Stimulated activated CD4-positive, alpha-beta T cell treated with anti-CD3 and anti-CD28 coated beads, Interleukin-15, amount 100 ng/mL, for 1 hour (primary cell): ENCODE data around the gene ZNF383.
"Not testable (repeated sequence)": the region's sequence is repeated elsewhere in the genome, so short reads cannot be mapped to it uniquely, and the experiment has no call there.

Experiments used
- DNase-seq, 2 donors: peaks; one replicate each; pipeline ENCODE4 v3.0.0-alpha.2; 2020; ENCODE audit warnings: low read depth in 1 of 2, low spot score in 1 of 2

ZNF383 gene

DNA sequence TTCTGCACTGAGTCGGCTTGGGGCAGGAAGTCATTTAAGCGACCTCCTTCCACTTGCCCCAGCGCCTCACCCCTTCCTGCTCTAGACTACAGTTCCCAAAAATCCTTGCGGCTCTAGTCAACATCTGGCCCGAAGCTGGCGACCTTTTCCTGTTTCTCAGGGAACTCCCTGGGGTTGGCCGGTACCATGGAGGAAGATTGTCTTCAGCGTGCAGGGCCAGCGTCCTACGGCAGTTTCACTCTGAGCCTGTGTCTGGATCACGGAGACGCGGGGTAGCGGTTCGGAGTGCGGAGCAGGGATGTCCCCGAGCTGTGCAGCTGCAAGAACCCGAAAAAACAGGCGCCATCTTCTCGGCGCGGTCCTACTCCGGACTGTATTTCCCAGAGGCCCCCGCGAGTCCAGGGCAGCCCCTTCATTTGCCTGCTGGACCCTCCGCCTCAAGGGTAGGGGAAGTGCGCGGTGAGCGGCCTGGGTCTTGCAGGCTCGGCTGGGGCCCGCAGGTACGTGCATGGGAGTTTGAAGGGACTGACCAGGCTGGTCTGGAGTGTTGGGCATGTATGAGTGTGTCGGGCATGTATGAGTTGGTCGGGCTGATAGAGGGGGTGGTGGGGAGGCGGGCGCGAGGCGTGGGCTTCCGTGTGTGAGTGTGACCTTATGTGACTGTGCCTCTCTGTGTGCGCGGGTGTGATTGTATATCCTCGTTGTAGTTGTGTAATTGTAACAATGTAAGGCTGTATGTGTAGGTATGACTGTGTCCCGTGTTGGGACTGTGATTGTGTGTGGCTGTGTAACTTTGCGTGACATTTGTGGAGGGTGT lies at the start of gene ZNF383:
ZNF383 (plus strand) TSS at position 440 of the 817 bp plus-strand sequence. CDS start 12,240 bp downstream, outside the sequence.
- DNase-seq = peak; percentile 63 to 73

DNA sequence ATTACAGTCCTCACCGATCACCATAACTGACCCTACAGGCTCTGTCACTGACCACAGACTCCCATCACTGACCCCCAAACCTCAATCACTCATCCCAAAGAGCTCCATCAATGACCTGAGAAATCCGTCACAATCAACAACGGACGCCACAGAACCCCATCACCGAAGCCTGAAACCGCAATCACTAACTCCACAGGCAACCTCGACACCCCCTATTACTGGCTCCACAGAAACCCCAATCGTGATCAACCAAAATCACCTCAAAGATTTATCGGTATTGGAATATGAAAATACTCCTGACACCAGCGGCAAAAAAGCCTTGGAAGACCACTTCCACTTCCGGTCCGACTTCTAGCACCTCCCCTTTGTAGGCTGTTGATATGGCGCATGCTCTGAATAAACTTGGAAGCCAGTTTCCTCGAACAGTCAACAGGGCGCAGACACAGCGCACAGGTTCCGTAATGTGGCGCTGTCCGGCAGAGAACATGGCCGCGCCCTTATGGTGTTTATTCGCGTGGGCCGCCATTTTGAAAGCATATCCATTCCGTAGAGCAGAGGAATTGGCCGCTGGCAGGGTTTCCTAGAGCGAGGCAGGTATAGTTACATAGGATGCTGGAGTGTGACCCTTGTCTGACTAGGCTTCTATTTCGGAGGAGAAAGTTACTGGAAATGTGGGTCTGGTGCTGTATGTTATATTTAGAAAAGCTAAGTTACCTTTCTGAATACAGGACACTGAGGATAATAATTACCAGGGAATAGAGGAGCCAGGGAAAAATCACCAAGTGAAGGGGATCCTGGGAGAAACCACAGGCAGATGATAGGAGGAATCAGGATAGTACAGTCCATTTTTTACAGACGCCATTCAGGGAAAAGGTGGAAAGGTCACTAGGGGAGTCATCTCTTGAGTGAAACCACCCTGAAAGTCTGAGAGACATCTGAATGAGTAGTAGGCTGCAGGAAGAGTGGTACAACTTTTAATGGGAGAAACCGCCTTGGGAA lies 45.3 kb upstream of the ZNF383 start, which contains the start of gene ZNF585A:
ZNF585A (minus strand) TSS at position 328 of the 999 bp plus-strand sequence. CDS start 2,785 bp downstream, outside the sequence.
- DNase-seq = peak; percentile 69 to 77

DNA sequence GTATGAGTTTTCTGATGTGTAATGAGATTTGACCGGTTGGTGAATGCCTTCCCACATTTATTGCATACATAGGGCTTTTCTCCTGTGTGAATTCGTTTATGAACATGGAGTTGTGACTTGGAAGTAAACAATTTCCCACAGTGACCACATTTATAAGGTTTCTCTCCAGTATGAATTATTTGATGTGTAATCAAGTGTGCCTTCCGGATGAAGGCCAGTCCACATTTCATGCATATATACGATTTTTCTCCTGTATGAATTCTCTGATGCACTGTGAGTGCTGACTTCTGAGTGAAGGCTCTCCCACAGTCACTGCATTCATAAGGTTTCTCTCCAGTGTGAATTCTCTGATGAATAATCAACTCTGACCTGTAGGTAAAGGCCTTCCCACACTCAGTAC lies 31.9 kb upstream of the ZNF383 start:
- not testable (repeated sequence) for DNase-seq

DNA sequence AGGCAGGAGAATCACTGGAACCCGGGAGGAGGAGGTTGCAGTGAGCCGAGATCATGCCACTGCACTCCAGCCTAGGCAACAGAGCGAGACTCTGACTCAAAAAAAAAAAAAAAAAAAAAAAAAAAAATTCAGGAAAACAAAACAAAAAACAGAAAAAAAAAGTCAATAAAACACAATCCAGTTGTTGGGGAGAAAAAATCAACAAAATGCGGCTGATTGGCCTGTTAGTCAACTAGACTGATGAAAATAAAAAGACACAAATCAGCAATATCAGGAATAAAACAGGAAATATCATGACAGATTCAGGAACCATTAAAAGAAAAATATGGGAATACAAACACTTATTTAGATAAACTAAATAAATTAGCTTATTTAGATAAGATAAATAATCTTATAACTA lies 22.8 kb upstream of the ZNF383 start:
- not testable (repeated sequence) for DNase-seq

DNA sequence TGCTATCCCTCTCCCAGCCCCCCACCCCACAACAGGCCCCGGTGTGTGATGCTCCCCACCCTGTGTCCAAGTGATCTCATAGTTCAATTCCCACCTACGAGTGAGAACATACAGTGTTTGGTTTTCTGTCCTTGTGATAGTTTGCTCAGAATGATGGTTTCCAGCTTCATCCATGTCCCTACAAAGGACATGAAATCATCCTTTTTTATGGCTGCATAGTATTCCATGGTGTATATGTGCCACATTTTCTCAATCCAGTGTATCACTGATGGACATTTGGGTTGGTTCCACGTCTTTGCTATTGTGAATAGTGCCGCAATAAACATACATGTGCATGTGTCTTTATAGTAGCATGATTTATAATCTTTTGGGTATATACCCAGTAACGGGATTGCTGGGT lies 20.9 kb upstream of the ZNF383 start:
- not testable (repeated sequence) for DNase-seq

DNA sequence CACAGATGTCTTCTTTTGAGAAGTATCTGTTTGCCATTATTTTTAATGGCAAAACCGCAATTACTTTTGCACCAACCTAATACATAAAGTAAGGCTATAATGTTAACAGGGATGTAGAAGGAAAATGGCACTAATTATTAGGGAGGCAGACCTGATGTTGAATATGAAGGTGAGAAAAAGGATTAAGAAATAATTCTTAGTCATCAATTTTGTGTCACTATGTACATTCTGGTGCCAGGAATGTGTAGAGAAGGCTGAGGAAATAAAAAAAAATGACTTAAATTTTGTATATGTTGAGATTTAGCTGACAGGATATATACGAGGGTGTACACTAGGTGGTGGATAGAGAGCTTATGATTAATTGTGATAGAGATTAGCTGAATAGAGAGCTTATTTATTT lies 20.2 kb upstream of the ZNF383 start:
- DNase-seq = no peak

DNA sequence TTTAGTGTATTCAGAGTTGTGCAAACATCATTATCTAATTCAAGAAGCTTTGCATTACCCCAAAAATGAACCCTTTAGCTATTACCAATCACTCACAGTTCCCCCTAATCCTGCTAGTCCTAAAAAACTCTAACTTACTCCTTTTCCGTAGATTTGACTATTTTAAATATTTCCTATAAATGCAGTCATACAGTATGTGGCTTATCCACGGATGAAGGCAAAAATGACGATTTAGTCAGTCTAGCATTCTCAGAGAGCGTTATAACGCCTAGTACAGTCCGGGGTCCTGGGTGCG lies 587 bp upstream of the ZNF383 start:
- no peak for DNase-seq

DNA sequence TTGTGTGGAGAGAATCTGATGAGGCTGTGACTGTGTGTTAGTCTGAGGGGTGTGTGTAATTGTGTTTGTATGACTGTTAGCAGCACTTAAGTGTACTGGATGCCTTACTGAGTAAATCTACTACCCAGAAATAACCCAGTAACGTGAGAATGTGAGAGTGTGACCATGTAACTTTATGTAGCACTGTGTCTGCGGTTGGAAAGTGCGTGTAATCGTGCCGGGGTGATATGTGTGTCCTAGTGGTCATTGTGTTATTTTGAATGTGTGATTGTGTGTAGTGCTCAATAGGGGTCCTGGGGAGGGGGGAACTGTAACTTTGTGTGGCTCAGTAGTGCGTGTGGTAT lies 550 bp downstream of the ZNF383 start:
- DNase-seq = no peak

DNA sequence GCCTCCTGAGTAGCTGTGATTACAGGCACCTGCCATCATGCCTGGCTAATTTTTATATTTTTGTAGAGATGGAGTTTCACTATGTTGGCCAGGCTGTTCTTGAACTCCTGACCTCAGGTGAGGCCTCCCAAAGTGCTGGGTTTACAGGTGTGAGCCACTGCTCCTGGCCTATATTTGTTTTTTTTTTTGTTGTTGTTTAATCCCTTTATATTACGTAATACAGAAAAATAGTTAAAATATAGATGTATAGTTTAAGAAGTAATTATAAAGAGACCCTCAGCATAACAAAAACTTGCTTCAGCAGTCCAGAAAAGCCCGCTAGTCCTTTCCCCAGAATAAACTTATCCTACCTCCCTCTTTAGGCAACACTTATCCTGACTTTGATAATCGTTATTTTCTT lies 2.4 kb downstream of the ZNF383 start:
- DNase-seq = no peak

DNA sequence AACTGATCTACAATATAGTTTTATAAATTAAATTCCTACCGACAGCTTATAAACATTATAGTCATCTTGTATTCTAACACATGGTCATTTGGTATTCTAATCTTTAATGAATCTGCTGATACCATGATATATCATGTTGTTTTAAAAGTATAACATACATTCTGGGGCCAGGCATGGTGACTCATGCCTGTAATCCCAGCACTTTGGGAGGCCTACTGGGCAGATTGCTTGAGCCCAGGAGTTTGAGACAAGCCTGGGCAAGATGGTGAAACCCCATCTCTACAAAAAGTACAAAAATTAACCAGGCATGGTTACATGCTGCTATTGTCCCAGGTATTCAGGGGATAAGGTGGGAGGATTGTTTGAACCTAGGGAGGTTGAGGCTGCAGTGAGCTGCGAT lies 3.1 kb downstream of the ZNF383 start:
- no peak for DNase-seq

DNA sequence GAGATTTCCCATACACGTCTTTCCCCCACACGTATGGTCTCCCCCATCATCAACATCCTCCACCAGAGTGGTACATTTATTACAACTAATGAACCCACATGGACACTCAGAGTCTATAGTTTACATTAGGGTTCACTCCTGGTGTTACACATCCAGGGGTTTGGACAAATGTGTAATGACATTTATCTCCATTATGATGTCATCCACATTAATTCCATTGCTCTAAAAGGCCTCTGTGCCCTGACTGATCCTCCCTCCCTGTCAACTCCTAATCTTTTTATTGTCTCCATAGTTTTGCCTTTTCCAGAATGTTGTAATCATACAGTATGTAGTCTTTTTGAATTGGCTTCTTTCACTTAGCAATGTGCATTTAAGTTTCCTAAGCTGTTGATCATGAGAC lies 8.2 kb downstream of the ZNF383 start:
- DNase-seq = no peak

DNA sequence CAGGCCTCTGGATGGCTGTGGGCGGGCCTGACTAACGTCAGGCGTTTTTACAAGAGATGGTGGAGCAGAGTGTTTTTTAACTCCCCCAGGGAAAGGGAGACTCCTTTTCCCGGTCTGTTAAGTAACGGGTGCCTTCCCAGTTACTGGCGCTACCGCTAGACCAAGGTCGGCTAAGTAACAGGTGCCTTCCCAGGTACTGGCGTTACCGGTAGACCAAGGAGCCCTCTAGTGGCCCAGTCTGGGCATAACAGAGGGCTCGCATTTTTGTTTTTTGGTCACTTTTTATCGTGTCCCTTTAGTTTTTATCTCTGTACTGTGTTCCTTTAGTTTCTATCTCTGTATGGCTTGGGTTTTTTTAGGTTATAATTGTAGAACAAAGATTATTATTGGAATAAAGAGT lies 10.0 kb downstream of the ZNF383 start:
- no peak for DNase-seq

DNA sequence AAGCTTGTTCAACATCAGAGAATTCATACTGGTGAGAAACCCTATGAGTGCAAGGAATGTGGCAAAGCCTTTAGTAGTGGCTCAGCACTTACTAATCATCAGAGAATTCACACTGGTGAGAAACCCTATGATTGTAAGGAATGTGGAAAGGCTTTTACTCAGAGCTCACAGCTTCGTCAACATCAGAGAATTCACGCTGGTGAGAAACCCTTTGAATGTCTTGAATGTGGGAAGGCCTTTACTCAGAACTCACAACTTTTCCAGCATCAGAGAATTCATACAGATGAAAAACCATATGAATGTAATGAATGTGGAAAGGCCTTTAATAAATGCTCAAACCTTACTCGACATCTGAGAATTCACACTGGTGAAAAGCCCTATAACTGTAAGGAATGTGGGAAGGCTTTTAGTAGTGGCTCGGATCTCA lies 25.2 kb downstream of the ZNF383 start:
- no peak for DNase-seq

DNA sequence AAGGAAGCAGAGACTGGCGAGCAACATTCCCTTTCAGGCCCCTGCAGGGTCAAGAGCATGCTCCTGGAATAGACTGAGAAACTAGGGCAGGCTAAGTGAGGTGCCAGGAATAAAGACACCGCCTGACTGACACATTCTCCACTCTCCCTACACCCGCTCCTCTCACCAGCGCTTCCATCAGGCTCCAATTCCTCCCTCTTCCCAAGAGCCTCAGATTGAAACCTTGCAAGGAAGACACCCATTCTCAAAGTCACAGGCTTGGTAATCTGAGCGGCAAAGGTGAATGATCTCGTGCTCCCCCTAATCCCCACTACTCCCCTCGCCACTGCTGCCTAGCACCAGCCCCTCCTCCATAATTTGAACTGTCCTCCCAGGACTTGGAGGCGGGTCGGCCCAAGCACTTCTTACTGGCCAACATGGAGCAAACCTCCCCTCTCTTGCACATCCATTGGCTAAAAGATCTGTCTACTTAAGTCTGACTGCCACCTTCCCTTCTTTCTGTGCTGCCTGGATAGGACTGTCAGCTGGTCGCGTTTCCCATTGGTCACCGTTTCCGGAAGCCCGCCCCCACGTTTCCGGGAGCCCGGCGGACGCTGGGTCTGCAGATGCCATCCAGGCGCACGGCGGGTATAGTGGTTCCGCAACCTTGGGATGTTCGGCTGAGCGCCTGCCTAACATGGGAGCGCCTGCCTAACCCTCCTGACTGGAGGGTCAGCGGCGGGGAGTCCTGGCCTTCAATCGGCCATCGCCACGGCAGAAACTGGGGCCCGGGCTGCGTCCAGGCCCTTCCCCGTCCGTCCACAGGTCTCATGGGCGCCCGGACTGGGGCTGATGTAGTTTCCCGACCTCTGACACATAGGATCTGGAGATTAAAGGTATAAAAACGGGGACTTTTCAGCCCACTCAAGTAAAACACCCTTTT lies 33.6 kb downstream of the ZNF383 start:
- no peak for DNase-seq

DNA sequence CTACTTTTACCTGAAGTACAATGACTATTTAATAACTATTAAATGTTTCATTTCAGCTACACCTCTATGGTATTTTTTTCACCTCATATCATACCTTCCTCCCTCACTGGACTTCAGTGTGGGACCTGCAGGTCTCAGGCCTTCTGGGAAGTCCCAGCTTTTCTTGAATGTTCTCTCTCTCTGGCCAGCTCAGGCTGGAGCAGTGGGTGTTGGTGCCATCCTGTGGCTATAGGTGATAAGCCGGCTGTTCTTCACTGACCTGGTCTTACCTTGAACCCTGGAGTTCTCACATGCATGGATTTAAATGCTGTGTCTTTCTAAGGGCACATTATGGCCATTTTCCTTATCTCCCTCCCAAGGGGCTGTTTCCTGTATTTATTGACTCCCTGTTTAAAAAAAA lies 45.0 kb downstream of the ZNF383 start:
- DNase-seq = not testable (repeated sequence)

DNA sequence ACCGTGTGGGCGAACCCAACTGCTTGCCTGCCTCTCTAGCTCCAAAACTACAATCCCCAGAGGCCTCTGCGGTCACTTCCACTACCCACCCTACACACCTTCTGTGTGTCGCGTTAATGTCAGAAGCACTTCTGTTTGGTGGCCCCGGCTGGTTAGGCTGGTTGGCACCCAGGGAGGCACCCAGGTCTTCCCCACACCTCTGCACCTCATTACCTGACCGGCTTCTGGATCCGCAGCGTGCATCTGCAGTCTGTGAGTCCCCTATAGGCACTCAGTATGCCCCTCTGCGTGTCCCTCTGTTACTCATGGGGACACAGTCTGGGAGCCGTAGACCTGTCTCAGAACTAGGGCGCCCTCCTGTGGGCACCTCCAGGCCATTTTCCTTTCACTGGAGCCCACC lies 49.0 kb downstream of the ZNF383 start:
- DNase-seq = not testable (repeated sequence)

DNA sequence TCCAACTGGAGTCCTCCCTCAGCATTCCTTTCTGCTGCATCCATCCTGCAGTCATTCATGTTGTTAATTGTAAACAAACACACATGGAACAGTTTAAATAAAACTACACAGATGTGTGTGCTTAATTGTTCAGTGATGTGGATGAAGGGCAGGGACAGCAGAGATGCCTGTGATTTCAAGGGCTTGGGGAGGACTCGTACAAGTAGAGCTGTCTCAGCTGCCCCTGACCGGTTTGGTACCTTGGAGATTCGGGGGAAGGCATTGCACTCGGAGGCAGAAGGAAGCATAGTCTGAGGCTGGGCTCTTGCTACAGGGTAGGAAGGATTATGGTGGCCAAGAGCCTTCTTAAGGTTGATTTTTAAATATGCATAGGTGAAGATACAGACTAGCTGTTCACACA lies 49.7 kb downstream of the ZNF383 start:
- not testable (repeated sequence) for DNase-seq

DNA sequence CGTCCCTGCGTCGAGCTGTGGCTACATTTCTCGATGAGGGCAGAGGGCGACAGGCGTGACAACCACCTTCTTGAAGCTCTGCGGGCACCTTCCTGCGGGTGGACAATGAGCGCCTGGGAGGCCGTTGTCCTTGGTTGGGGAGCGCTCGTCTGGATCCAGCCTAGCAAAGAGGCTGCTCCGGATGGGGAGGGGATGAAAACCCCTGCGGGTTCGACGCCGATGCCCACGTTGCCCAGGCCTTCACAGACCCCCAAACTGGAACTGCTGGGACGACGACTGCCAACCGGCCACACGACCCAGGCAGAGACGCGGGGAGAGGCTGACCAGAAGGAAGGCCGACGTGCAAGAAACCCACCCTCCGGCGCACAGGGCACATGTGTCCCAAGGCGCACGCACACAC lies 62.6 kb downstream of the ZNF383 start:
- not testable (repeated sequence) for DNase-seq

DNA sequence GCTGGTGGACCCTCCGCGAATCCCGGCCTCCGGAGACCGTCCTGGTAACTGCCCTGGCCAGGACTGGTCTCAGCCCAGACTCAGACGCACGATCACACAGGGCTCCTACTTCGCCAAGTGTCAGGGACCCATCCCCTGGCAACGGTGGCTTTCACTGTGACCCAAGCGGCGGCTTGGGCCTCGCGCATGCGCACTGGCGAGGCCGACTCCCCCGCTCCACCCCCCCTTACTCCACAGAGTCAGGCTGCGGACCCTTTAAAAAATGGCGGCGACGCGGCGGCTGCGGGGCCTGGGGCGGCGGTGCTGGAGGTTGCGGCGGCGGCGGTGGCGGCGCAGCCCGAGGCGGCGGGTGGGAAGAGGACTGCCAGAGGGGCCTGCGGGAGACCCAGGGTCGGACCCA lies 66.0 kb downstream of the ZNF383 start:
- not testable (repeated sequence) for DNase-seq

DNA sequence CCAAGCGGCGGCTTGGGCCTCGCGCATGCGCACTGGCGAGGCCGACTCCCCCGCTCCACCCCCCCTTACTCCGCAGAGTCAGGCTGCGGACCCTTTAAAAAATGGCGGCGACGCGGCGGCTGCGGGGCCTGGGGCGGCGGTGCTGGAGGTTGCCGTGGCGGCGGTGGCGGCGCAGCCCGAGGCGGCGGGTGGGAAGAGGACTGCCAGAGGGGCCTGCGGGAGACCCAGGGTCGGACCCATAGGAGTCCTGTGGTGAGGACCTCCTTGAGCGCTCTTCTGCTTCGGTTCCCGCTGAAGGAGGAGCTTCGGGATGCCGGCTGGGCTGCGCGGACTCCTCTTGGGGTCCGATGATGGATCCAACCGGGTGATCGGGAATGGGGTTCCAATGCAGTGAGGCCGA lies 71.2 kb downstream of the ZNF383 start:
- not testable (repeated sequence) for DNase-seq
